Inflammatory macrophage treated with lipopolysaccharide for 4 hours (primary cell): ENCODE results near the gene PCAT7.

Source experiments
- DNase-seq: peaks from one replicate; pipeline ENCODE4 v3.0.0-alpha.2; 2020

PCAT7 gene

DNA sequence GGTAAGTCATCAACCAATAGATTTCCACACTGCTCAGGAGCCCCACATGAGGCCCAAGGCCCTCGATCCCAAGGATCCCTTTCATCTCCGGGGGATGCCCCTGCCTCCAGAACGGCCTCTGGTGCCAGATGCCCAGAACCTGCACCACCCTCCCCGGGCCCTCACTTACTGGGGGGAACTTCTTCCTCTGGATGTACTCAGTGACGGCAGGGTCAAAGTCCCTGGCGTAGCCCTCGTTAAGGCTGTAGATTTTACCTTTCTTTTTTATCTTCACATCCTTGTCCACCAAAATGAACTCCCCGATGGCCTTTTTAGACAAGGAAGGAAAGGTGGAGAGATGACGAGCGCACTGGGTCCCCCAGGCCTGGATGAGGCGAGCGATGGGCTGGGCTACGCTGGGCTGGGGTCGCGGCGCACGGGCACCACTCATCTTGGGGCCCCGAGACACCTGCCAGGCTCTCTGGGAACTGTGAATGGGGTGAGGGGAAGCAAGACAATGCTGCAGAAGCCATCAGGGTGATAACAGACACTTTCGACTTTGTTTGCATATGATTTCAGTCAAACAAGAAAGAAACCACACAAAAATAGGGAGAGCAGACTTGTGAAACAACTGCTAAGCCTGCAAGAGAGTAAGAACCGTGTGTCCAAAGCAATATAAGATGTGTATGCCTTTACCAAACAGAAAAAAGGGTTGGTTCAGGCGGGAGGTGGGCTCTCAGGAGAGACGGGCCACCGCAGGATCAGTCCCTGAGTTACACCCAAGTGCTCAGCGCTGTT, 52.0 kb downstream of the PCAT7 start:
- no peak for DNase-seq

DNA sequence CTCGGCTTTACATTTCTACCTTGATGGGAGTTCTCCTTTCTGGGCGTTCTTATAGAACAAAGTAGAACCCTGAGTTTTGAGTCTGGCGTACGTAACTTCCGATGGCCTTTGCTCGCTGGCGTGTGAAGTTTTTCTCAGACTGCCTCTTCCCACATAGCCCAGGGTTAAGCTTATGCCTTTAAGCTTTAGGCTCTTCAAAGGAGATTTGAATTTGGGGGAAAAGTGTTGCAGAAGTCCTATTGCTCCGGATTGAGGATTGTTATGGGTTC, 52.5 kb downstream of the PCAT7 start:
- no peak for DNase-seq

GRCh38 chr9:94610181-94610606, 55.3 kb downstream of the PCAT7 start:
- DNase-seq: no peak

GRCh38 chr9:94611638-94612068, 56.8 kb downstream of the PCAT7 start:
- DNase-seq: no peak

GRCh38 chr9:94612071-94612470, 57.2 kb downstream of the PCAT7 start:
- DNase-seq: no peak

GRCh38 chr9:94613003-94613402, 58.1 kb downstream of the PCAT7 start:
- no peak for DNase-seq

GRCh38 chr9:94619026-94619425, 64.1 kb downstream of the PCAT7 start:
- DNase-seq: no peak
